CD4-positive, alpha-beta T cell treated with Interleukin-4 for 4 hours (primary cell): ENCODE results near the gene ANTXR2.
A peak's percentile ranks its signal among the peaks of the same experiment; 100 is the strongest.

ENCODE experiments used
- DNase-seq: peaks from one replicate; pipeline ENCODE4 v3.0.0-alpha.2; 2020

ANTXR2 gene

DNA sequence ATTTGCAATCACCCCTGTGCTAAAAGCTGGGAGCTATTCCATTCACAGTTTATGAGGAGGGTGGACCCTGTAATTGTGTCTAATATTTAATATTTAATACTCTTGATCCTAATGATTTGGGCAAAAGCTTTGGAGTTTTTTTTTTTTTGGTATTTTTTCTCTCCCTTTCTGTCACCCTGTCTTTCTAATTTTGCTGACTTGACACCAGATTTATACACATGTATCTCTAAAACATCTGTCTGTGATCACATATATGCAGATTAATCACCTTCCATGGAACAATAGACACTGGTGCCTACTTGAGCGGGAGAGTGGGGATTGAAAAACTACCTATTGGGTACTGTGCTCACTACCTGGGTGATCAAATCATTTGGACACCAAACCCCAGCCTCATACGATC lies 18.7 kb upstream of the ANTXR2 start:
- no peak for DNase-seq

GRCh38 chr4:80091184-80091583 lies 18.2 kb upstream of the ANTXR2 start:
- DNase-seq, result no peak

DNA sequence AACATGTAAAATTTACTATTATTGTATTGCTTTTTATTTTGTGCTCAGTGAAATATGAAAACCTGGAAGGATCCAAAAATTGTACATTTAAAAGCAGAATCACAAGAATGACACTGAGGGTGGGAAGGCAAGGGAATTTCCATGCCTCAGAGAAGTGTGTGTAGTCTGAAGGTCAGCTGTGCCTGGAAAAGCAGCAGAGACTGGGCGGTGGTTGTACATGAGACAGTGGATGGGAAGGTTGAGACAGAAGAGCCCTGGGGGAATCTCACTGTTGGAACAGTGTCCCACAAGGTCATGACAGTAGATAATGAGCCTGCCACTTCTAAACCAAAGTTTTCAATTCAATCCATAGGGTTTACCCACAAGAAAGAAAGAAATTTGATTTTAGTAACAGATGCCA lies 17.1 kb upstream of the ANTXR2 start:
- no peak for DNase-seq

GRCh38 chr4:80088471-80088870 lies 15.4 kb upstream of the ANTXR2 start:
- no peak for DNase-seq

- DNase-seq, result no peak
Measured at GRCh38 chr4:80086296-80086695, 13.3 kb upstream of the ANTXR2 start.

GRCh38 chr4:80085081-80085480 lies 12.1 kb upstream of the ANTXR2 start:
- DNase-seq, result no peak

DNA sequence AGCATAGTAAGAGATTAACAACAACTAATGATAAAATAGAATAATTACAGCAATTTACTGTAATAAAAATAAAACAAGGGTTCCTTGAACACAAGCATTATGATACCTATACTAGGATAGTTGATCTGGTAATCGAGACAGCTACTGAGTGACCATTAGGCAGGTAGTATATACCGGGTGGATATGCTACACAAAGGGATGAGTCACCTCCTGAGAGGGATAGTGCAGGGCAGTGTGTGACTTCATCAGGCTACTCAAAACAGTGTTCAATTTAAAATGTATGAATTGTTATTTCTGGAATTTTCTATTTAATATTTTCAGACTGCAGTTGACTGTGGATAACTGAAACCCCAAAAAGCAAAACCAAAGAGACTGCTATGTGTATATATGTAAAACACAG lies 9.7 kb upstream of the ANTXR2 start:
- DNase-seq, result no peak

DNA sequence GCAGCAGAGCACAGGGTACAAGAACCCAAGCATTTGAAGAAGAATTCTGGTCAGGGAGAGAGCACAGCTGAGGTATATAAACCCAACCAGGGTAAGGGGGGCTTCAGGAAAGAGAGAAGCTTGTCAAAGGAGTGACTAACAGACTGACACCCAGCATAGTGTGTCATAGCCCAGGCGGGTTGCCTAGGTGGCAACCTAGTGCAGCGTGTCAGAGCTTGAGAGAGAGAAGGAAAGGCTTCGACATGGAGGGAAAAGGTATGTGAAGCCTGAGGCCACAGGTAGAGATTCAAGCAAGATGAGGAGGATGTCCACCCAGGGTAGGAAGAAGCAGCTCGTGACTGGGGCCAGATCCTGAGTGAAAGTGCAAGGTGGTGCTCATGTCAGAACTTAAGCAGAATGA lies 8.5 kb upstream of the ANTXR2 start:
- no peak for DNase-seq

DNA sequence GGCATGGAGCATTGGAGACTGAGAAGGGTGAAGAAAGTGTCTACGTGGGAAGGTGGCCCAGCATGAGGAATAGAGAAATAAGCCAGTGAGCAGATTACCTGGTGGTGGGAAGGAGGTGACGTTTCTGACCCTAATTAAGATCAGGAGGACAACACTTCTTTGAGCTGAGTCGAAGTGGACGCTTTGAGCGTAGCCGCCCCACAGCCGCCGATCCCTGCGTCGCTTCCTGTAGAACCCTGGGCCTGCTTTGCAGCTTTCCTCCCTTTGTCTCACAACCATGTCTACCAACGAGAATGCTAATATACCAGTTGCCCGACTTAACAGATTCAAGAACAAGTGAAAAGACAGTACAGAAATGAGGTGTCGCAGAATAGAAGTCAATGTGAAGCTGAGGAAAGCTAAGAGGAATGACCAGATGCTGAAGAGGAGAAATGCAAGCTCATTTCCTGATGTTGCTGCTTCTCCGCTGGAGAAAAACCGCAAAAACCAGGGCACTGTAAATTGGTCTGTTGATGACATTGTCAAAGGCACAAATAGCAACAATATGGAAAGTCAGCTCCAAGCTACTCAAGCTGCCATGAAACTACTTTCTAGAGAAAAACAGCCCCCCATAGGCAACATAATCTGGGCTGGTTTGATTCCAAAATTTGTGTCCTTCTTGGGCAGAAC lies 6.4 kb upstream of the ANTXR2 start:
- no peak for DNase-seq

DNA sequence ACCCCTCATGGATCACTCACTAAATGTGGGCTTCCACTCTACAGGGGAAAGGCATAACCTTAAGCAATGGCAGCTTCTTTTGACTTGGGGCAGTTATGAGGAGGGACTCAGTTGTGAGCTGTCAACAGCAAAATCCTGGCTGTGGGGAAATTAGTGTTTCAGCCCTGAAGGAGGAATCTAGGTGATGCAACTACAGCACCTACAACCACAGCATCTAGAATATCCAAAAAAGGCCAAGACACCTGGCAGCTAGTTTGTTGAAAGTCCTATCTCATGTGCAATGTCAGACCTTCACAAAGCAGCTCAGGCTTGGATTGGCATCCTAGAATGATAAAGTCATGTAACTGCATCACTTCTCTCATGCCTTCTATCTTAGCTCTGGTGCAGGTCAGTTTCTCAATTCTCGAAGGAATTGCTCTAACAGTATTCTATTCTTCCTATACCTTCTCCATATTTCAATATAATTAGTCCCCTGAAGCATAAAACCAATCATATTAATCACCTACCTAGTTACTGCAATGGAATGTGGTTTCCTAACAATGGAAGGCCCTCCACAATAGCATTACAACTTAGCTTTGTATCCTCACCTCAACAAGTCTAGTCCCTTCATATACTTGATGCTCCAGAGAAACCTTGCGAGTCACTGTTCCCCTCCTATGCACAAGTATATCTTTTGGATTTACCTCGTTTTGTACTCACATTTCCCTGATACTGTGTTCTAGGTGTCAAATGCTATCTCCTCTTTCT lies 5.5 kb upstream of the ANTXR2 start:
- no peak for DNase-seq

- DNase-seq, result peak; percentile 71
Measured at GRCh38 chr4:80077639-80078038, 4.6 kb upstream of the ANTXR2 start.

DNA sequence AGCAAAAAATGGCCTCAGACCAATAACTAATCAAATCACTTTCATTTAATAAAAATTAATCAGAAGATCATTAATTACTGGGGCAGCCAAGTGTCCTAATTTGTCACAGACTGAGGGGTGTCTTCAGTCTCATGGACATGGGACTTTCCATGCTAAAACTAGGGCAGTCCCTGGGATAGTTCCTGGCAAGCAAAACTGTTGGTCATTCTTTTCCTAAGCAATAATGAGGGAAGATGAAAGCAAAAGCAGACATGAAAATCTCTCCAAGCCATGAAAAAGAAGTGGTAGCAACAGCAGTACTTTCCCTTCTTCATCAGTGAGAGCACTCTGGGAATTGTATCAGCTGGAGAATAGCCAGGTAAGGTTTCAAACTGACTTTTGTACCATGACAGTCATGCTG lies 3.7 kb upstream of the ANTXR2 start:
- DNase-seq, result no peak

GRCh38 chr4:80075995-80076675 lies 3.1 kb upstream of the ANTXR2 start:
- no peak for DNase-seq

DNA sequence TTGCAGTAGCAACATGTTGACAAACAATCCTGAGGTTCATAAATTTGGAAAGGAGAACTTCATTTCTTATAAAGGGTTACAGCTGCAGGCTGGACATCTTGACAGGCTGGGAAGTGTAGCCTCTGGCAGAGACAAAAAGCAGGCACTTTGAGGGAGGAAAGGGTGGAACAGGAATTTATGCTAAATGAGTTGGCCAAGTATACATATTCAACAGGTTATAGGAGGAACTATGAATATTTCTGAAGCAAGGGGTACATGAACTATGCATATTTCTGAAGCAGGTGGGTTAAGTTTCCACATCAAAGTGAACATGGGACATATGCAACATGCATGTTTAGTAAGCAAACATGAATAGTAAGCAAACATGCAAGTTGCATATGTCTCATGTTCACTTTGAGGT lies 1.6 kb upstream of the ANTXR2 start:
- DNase-seq, result no peak

GRCh38 chr4:80074069-80074468 lies 1.0 kb upstream of the ANTXR2 start:
- no peak for DNase-seq

DNA sequence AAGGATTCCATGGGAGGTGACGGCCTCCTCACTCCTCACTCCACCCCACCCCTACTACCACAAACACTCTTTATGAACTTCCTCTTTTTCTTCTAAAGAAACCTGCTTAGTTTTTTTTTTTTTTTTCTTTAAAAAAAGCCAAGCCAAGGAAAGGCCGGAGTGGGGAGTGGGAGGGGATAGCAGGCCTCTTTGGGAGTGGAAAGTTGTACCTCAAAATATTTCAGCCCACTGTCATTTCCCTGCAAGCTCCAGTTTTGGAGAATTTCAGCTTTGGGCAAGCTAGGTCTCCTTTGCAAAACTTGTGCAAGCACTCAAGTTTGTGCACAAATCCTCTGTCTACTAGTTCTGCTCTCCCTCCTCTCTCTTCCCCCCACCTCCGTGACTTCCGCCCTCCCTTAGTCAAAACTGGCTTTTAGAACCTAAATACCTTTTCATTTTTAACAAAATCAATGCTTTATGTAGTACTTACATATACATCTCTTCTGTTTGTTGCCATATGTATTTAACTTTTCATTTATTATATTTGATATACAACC lies 512 bp upstream of the ANTXR2 start:
- peak; percentile 49 for DNase-seq

- DNase-seq, result peak; percentile 69
Measured at GRCh38 chr4:80072228-80072743, 743 bp downstream of the ANTXR2 start.

- DNase-seq, result peak; percentile 37
Measured at GRCh38 chr4:80071604-80072227, 1.3 kb downstream of the ANTXR2 start.

DNA sequence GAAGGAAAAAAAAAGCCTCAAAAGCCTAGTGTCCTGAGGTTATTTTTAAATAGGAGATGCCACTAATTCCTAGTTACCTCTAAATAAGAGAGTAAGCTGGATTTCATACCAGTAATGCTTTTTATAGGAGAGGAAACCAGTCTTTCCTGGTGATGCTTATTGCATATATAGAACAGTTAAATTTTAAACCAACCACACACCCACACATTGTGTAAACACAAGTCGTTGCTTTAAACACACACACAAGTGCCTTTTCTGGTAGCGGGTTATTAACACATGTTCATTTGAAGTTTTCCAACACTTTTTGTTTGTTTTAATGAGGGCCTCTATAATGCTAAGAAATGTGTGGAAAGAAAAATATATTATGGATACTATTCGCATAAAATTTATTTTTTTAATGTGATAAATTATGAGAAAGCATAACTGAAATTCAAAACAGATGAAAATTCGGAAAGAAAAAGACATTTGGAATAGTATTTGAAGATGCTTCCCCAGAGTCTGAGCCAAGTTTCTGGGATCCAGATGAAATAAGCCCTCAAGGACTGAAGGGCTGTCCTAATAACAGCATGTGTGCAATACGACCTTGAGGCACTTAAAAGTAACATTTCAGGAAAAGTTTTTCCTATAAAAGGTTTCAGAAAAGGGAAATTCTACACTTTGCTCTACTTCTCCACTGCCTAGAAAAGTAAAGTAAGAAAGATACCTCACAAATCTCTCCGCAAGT lies 2.0 kb downstream of the ANTXR2 start:
- no peak for DNase-seq

DNA sequence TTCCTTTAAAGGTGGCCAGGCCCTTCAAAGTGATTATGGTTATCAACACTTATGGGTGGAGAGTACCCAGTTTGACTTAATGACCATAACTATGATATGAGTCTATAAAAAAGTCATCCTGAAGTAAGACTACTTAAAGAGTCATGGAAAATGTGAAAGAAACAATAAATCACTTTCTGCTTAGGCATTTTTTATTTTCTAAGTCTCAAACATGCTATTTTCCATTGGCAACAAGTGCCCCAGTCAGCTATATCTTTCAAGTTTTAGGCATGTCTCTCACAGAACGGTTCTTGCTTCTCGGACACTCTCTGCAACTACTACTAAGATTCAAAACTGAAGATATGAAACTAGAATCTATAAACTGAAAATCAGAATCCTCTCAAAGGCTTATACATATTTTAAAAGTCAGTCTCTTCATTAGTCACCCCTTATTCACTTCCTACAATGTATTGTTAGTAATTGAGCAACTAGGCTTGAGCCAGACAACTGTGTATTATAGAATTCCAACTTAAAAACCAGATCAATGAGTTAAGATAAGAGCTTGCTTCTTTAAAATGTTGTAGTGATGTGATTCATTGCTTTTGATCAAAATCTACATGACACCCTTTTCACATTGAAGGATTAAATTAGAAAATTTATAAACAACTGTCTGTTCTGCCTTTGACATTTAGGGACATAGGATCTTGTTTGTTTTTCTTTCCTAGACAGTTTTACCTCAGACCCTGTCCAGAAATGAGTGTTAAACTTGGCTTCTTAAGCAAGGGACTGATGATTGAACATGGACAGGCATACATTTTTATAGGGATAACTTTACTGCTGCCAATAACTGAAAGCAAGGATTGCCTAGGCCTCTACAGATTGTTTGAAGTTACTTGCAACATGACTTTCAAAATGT lies 2.9 kb downstream of the ANTXR2 start:
- DNase-seq, result peak; percentile 75

DNA sequence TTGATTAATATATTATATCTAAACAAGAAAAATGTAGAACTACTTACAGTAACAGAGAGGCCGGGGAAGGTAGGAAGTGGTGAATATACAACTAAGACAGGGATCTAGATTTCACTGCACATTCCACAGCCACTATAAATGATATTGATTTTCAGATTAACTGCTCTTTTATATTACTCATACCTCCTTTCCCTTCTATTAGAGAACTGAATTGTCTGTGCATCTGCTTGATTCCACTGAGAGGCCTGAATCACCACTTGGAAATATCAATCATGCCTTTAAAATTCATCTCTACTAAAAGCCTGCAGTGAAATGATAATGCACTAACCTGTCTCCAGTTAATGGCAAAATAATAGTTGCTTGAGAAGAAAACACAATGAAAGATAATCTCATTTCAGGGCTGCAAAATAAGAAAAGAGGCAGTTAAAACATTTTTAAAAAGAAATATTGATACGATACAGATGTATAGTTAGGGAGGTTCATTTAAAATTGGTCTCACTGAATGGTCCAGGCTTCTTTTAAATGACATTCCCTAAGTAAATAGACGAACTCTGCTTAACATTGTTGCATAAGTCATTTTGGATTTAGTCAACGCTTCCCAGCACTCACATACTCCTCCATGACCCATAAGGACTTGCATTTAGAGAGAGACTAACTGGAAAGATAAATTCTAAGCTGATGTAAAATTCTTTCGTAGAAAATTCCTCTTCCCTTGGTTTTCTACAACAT lies 3.8 kb downstream of the ANTXR2 start:
- DNase-seq, result no peak
